ENCODE results near the gene PRKD3. TPM values are rescaled to one million over a fixed set of nuclear protein-coding genes. Genes with fewer than 3 reads are reported as not detected.
A peak's percentile ranks its signal among the peaks of the same experiment; 100 is the strongest.

PRKD3 gene
- total and polyA plus RNA-seq, 5 donors: 5.6 to 24.6 (median 19.4) TPM

- intact Hi-C loops (cut with DNase I): no loop called here
- WGBS: 97% methylated on average over 3 of the region's 3 CpGs
- ATAC-seq (no peak), DNase-seq (no peak)
- Histone ChIP-seq H3K4me1 (ENCODE audit: control insufficient read depth, insufficient read depth, low read length) (no peaks in the 10 kb centered on the region), H3K27ac (ENCODE audit: low read length) (no peak overlapping the region), H3K4me3 (ENCODE audit: low read length) (no peak overlapping the region), H3K9me3 (ENCODE audit: control insufficient read depth, low read length) (no peaks in the 10 kb centered on the region), H3K27me3 (ENCODE audit: control insufficient read depth, insufficient read depth) (no peaks in the 10 kb centered on the region)
Observed at GRCh38 chr2:37358466-37358865, 33.8 kb upstream of the PRKD3 start.

DNA sequence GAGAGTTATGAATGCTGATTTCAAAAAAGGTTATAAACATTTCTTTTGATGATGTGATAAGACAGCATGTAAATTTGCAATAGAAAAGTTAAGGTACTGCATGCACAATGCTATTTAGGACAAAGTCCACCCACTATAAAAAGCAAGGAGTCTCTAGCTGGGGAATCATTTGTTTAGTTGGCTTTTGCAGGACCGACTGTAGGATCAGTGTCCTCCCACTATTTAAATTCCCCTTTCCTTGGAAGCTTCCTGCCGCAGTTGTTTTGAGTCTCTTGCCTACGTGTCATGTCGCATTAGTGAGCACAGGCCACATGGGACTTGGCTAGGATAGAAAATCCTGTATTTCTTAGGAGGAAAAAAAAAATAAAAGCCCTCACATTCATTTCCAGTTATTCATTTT lies 32.9 kb upstream of the PRKD3 start:
- Histone ChIP-seq H3K4me3 (ENCODE audit: low read length) (no peak overlapping the region), H3K9me3 (ENCODE audit: control insufficient read depth, low read length) (no peaks in the 10 kb centered on the region), H3K27ac (ENCODE audit: low read length) (no peak overlapping the region), H3K27me3 (ENCODE audit: control insufficient read depth, insufficient read depth) (no peaks in the 10 kb centered on the region), H3K4me1 (ENCODE audit: control insufficient read depth, insufficient read depth, low read length) (no peaks in the 10 kb centered on the region)
- ATAC-seq (no peak), DNase-seq (no peak)
- 52% methylated on average over 4 of the region's 4 CpGs for WGBS
- intact Hi-C loops (cut with DNase I): no loop called here

GRCh38 chr2:37357069-37357468 lies 32.4 kb upstream of the PRKD3 start:
- 89% methylated on average over 1 of the region's 1 CpG for WGBS
- DNase-seq (no peak), ATAC-seq (no peak)
- Histone ChIP-seq H3K27ac (ENCODE audit: low read length) (no peak overlapping the region), H3K4me3 (ENCODE audit: low read length) (no peak overlapping the region), H3K27me3 (ENCODE audit: control insufficient read depth, insufficient read depth) (no peaks in the 10 kb centered on the region), H3K4me1 (ENCODE audit: control insufficient read depth, insufficient read depth, low read length) (no peaks in the 10 kb centered on the region), H3K9me3 (ENCODE audit: control insufficient read depth, low read length) (no peaks in the 10 kb centered on the region)
- intact Hi-C loops (cut with DNase I): no loop called here

- no peak for DNase-seq
Observed at GRCh38 chr2:37356299-37356698, 31.7 kb upstream of the PRKD3 start.

GRCh38 chr2:37355735-37356134 lies 31.1 kb upstream of the PRKD3 start:
- DNase-seq (no peak), ATAC-seq (no peak)
- Histone ChIP-seq H3K27ac (ENCODE audit: low read length) (no peak overlapping the region), H3K4me3 (ENCODE audit: low read length) (no peak overlapping the region), H3K9me3 (ENCODE audit: control insufficient read depth, low read length) (no peaks in the 10 kb centered on the region), H3K4me1 (ENCODE audit: control insufficient read depth, insufficient read depth, low read length) (no peaks in the 10 kb centered on the region), H3K27me3 (ENCODE audit: control insufficient read depth, insufficient read depth) (no peaks in the 10 kb centered on the region)
- intact Hi-C loops (cut with DNase I): no loop called here
- WGBS: 93% methylated on average over 7 of the region's 7 CpGs

More at GRCh38 chr2:37356299-37356698, 31.7 kb upstream of the PRKD3 start:
- H3K27me3 ChIP-seq (ENCODE audit: control insufficient read depth, insufficient read depth): no peaks in the 10 kb centered on the region
- H3K4me1 ChIP-seq (ENCODE audit: control insufficient read depth, insufficient read depth, low read length): no peaks in the 10 kb centered on the region
- H3K9me3 ChIP-seq (ENCODE audit: control insufficient read depth, low read length): no peaks in the 10 kb centered on the region
- no peak overlapping the region for H3K4me3 ChIP-seq (ENCODE audit: low read length)
- 76% methylated on average over 6 of the region's 6 CpGs for WGBS
- no peak for ATAC-seq
- H3K27ac ChIP-seq (ENCODE audit: low read length): no peak overlapping the region
- intact Hi-C loops (cut with DNase I): no loop called here

DNA sequence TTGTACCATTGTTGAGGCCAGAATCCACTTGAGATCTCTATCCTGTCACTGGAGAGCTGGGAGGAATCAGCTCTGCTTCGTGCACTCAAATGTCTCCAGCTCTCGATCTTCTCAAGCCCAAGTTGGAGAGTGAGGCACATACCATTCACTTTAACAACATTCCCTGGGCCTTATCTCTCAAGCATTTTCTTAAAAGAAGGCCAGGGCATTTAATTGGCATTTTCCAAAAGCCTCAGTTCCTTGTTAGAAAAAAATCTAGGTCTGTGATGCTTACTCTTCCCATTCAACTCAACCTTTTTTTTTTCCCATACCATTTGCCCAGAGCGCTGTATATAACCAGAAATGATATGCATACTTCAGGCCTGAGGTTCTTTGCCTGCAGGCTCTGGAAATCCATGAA lies 29.9 kb upstream of the PRKD3 start:
- Histone ChIP-seq H3K4me3 (ENCODE audit: low read length) (no peak overlapping the region), H3K27ac (ENCODE audit: low read length) (no peak overlapping the region), H3K4me1 (ENCODE audit: control insufficient read depth, insufficient read depth, low read length) (no peaks in the 10 kb centered on the region), H3K27me3 (ENCODE audit: control insufficient read depth, insufficient read depth) (no peaks in the 10 kb centered on the region), H3K9me3 (ENCODE audit: control insufficient read depth, low read length) (no peaks in the 10 kb centered on the region)
- 90% methylated on average over 3 of the region's 3 CpGs for WGBS
- intact Hi-C loops (cut with DNase I): no loop called here
- ATAC-seq (no peak), DNase-seq (no peak)

- H3K27ac ChIP-seq (ENCODE audit: low read length): no peak overlapping the region
- no peaks in the 10 kb centered on the region for H3K27me3 ChIP-seq (ENCODE audit: control insufficient read depth, insufficient read depth)
- H3K4me1 ChIP-seq (ENCODE audit: control insufficient read depth, insufficient read depth, low read length): no peaks in the 10 kb centered on the region
- intact Hi-C loops (cut with DNase I): no loop called here
- ATAC-seq: no peak
- WGBS: 55% methylated on average over 3 of the region's 3 CpGs
- no peaks in the 10 kb centered on the region for H3K9me3 ChIP-seq (ENCODE audit: control insufficient read depth, low read length)
- DNase-seq: no peak
- no peak overlapping the region for H3K4me3 ChIP-seq (ENCODE audit: low read length)
Observed at GRCh38 chr2:37350034-37350433, 25.4 kb upstream of the PRKD3 start.

DNA sequence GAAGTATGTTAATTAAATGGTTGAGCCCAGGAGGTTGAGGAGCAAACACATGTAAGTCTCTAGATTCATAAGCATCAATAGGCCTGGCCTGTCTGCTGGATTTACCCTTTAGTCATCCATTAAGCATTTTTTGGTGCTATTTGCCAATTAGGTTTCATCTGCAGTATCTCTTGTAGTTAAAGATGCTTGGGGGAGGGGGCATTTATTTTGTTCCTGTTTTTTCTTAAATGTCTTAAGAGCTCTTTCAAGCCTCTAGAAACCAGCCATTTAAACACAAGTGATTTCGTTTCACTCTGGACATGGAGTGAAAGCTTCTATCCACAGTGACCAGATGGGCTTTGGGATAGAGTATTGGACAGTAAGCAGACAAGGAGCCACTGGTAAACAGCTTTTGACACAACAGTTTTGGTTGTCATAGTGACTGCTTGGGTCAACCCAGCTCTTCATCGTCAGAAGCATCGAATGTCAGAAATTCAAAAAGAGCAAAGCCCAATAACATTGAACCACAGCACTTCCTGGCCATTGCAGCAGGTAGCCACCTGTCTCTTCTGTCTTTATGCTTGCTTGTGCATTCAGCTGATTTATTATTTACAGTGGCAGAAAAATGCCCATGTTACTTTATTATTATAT lies 24.7 kb upstream of the PRKD3 start:
- Histone ChIP-seq H3K4me1 (ENCODE audit: control insufficient read depth, insufficient read depth, low read length) (no peaks in the 10 kb centered on the region), H3K27ac (ENCODE audit: low read length) (no peak overlapping the region), H3K4me3 (ENCODE audit: low read length) (no peak overlapping the region), H3K9me3 (ENCODE audit: control insufficient read depth, low read length) (no peaks in the 10 kb centered on the region), H3K27me3 (ENCODE audit: control insufficient read depth, insufficient read depth) (no peaks in the 10 kb centered on the region)
- DNase-seq: no peak
- intact Hi-C loops (cut with DNase I): no loop called here
- WGBS: 60% methylated on average over 3 of the region's 3 CpGs
- no peak for ATAC-seq

- ATAC-seq (no peak), DNase-seq (no peak)
- H3K4me3 ChIP-seq (ENCODE audit: low read length): no peak overlapping the region
- intact Hi-C loops (cut with DNase I): no loop called here
- H3K27me3 ChIP-seq (ENCODE audit: control insufficient read depth, insufficient read depth): no peaks in the 10 kb centered on the region
- no peaks in the 10 kb centered on the region for H3K9me3 ChIP-seq (ENCODE audit: control insufficient read depth, low read length)
- H3K27ac ChIP-seq (ENCODE audit: low read length): no peak overlapping the region
- WGBS: 81% methylated on average over 5 of the region's 5 CpGs
- no peaks in the 10 kb centered on the region for H3K4me1 ChIP-seq (ENCODE audit: control insufficient read depth, insufficient read depth, low read length)
Observed at GRCh38 chr2:37348155-37348554, 23.5 kb upstream of the PRKD3 start.

- intact Hi-C loops (cut with DNase I): no loop called here
- H3K4me3 ChIP-seq (ENCODE audit: low read length): peak within 1 kb of the TSS; percentile 50
- peak within 1 kb of the TSS; percentile 12 for H3K27ac ChIP-seq (ENCODE audit: low read length)
- 2% methylated on average over 73 of the region's 73 CpGs for WGBS
- no peaks in the 10 kb centered on the region for H3K9me3 ChIP-seq (ENCODE audit: control insufficient read depth, low read length)
- ATAC-seq: peak; percentile 82
- DNase-seq: peak; percentile 49 to 78 (median 76)
- H3K4me1 ChIP-seq (ENCODE audit: control insufficient read depth, insufficient read depth, low read length): no peaks in the 10 kb centered on the region
- H3K27me3 ChIP-seq (ENCODE audit: control insufficient read depth, insufficient read depth): no peaks in the 10 kb centered on the region
Observed at GRCh38 chr2:37344453-37345361, 20.1 kb upstream of the PRKD3 start, which contains the start of gene QPCT. Gene QPCT, plus strand, starts transcription at chr2:37344630. Its CDS starts 102 bp downstream, at chr2:37344732.
